ENCODE results near the gene GPR52. TPM values are rescaled to one million over a fixed set of nuclear protein-coding genes. Genes with fewer than 3 reads are reported as not detected.

The GPR52 gene
- total RNA-seq, 4 donors from 2014 or later, result 0.75 to 2.9 TPM; not detected in 2

GRCh38 chr1:174469687-174470086, 21.9 kb downstream of the GPR52 start:
- TF ChIP-seq POLR2A (IDR thresholded peaks at IDR 0.05), result no peak
- in situ Hi-C loops (cut with MboI; ENCODE audit: low sequenced_read_pairs in 4 of 4), result no loop called here
- no peaks in the 10 kb centered on the region for H3K4me1 ChIP-seq
- intact Hi-C loops (cut with DNase I; ENCODE audit: low total_unique reads), result no loop called here
- ATAC-seq (no peak), DNase-seq (no peak)
- H3K27ac ChIP-seq, result no peak overlapping the region
- no peak overlapping the region for H3K4me3 ChIP-seq
- H3K36me3 ChIP-seq, result no peaks in the 10 kb centered on the region
- no peaks in the 10 kb centered on the region for H3K27me3 ChIP-seq
- H3K9me3 ChIP-seq, result no peaks in the 10 kb centered on the region

GRCh38 chr1:174479281-174479680, 31.5 kb downstream of the GPR52 start:
- in situ Hi-C loops (cut with MboI; ENCODE audit: low sequenced_read_pairs in 4 of 4) (no loop called here), intact Hi-C loops (cut with DNase I; ENCODE audit: low total_unique reads) (no loop called here)
- Histone ChIP-seq H3K27ac (no peak overlapping the region), H3K36me3 (no peaks in the 10 kb centered on the region), H3K9me3 (no peaks in the 10 kb centered on the region), H3K27me3 (no peaks in the 10 kb centered on the region), H3K4me1 (no peaks in the 10 kb centered on the region), H3K4me3 (no peak overlapping the region)
- DNase-seq (no peak), ATAC-seq (no peak)
- TF ChIP-seq POLR2A (IDR thresholded peaks at IDR 0.05), result no peak
- no peak for TF ChIP-seq CTCF (IDR thresholded peaks at IDR 0.05 in 4 of 5, conservative IDR thresholded peaks at IDR 0.05 in 1 of 5)

- no peak for ATAC-seq
- in situ Hi-C loops (cut with MboI; ENCODE audit: low sequenced_read_pairs in 4 of 4), result no loop called here
Measured at GRCh38 chr1:174480324-174480723, 32.6 kb downstream of the GPR52 start.

GRCh38 chr1:174491606-174492005, 43.8 kb downstream of the GPR52 start:
- Histone ChIP-seq H3K27ac (no peak overlapping the region), H3K9me3 (no peaks in the 10 kb centered on the region), H3K4me3 (no peak overlapping the region), H3K4me1 (no peaks in the 10 kb centered on the region), H3K36me3 (no peaks in the 10 kb centered on the region), H3K27me3 (no peaks in the 10 kb centered on the region)
- ATAC-seq (no peak), DNase-seq (no peak)
- intact Hi-C loops (cut with DNase I; ENCODE audit: low total_unique reads) (no loop called here), in situ Hi-C loops (cut with MboI; ENCODE audit: low sequenced_read_pairs in 4 of 4) (no loop called here)
- TF ChIP-seq CTCF (IDR thresholded peaks at IDR 0.05 in 4 of 5, conservative IDR thresholded peaks at IDR 0.05 in 1 of 5) (no peak), POLR2A (IDR thresholded peaks at IDR 0.05) (no peak)

More at GRCh38 chr1:174480324-174480723, 32.6 kb downstream of the GPR52 start:
- no peak overlapping the region for H3K27ac ChIP-seq
- no peaks in the 10 kb centered on the region for H3K27me3 ChIP-seq
- no peaks in the 10 kb centered on the region for H3K36me3 ChIP-seq
- intact Hi-C loops (cut with DNase I; ENCODE audit: low total_unique reads), result no loop called here
- no peaks in the 10 kb centered on the region for H3K4me1 ChIP-seq
- no peaks in the 10 kb centered on the region for H3K9me3 ChIP-seq
- DNase-seq, result no peak
- H3K4me3 ChIP-seq, result no peak overlapping the region
- TF ChIP-seq CTCF (IDR thresholded peaks at IDR 0.05 in 4 of 5, conservative IDR thresholded peaks at IDR 0.05 in 1 of 5), result no peak
- TF ChIP-seq POLR2A (IDR thresholded peaks at IDR 0.05), result no peak

- in situ Hi-C loops (cut with MboI; ENCODE audit: low sequenced_read_pairs in 4 of 4), result no loop called here
Measured at GRCh38 chr1:174497478-174497877, 49.7 kb downstream of the GPR52 start.

More at GRCh38 chr1:174497478-174497877, 49.7 kb downstream of the GPR52 start:
- ATAC-seq (no peak), DNase-seq (no peak)
- Histone ChIP-seq H3K4me1 (peaks cover 0 to 2% of the 10 kb centered on the region in 2 donors), H3K36me3 (no peaks in the 10 kb centered on the region), H3K4me3 (no peak overlapping the region), H3K9me3 (no peaks in the 10 kb centered on the region), H3K27ac (no peak overlapping the region), H3K27me3 (no peaks in the 10 kb centered on the region)
- no peak for TF ChIP-seq POLR2A (IDR thresholded peaks at IDR 0.05)
- no peak for TF ChIP-seq CTCF (IDR thresholded peaks at IDR 0.05 in 4 of 5, conservative IDR thresholded peaks at IDR 0.05 in 1 of 5)
- intact Hi-C loops (cut with DNase I; ENCODE audit: low total_unique reads), result no loop called here

All from gastrocnemius medialis (tissue), 4 donors.